SK-N-SH (cell line): ENCODE results near the gene WFDC12. TPM values are rescaled to one million over a fixed set of nuclear protein-coding genes. Genes with fewer than 3 reads are reported as not detected.

Source experiments
- CTCF ChIA-PET: fragments of 300-600, 350-600 bp; formaldehyde crosslinking; extraction: SDS; loops from one replicate; lab custom pipeline; 2021; lab: Yijun Ruan, JAX
- POLR2A ChIA-PET: fragments of 350-600 bp; sonication (Branson Sonifier 250); formaldehyde crosslinking; extraction: SDS; loops from one replicate; lab custom pipeline; 2020; ENCODE audit warnings: antibody characterized with exemption, inconsistent platforms; lab: Yijun Ruan, JAX
- DNase-seq: peaks from one replicate; pipeline ENCODE4 v3.0.0; 2012
- H2AFZ ChIP-seq: fragments of 200-600 bp; sonication (generic); 2 replicates; pipeline ENCODE4 v1.8.1; 2016; ENCODE audit warnings: antibody characterized with exemption, mild to moderate bottlenecking, low read depth
- H3F3A ChIP-seq: fragments of 200-600 bp; sonication (generic); replicated peaks from 2 replicates; pipeline ENCODE3; 2016; ENCODE audit warnings: antibody characterized with exemption, mild to moderate bottlenecking; ENCODE audit not compliant: insufficient read depth
- H3K27ac ChIP-seq, 2 experiments: fragments of 200-500 bp in 1 of 2; fragments of 200-600 bp in 1 of 2; sonication (Bioruptor generic) in 1 of 2; sonication (generic), shearing (Covaris generic) in 1 of 2; 2 replicates each; pipeline versions ENCODE4 v1.5.1 to v1.6.1; 2014 to 2016; ENCODE audit warnings: low read depth in 2 of 2, inconsistent platforms in 1 of 2, low read length in 1 of 2, mild to moderate bottlenecking in 1 of 2, mixed read lengths in 1 of 2
- H3K27me3 ChIP-seq: fragments of 200-600 bp; sonication (generic), shearing (Covaris generic); 2 replicates; pipeline ENCODE4 v1.6.1; 2016; ENCODE audit warnings: mixed run types; ENCODE audit not compliant: insufficient read depth
- H3K36me3 ChIP-seq, 2 experiments: fragments of 200-500 bp in 1 of 2; fragments of 200-600 bp in 1 of 2; sonication (Bioruptor generic) in 1 of 2; sonication (generic) in 1 of 2; replicated peaks in 1 of 2; 2 replicates each; pipeline versions ENCODE3 to v1.5.1; 2014 to 2016; ENCODE audit warnings: low read length in 1 of 2, mild to moderate bottlenecking in 1 of 2; ENCODE audit not compliant: insufficient read depth in 2 of 2, control insufficient read depth in 1 of 2
- H3K4me1 ChIP-seq, 2 experiments: fragments of 200-500 bp in 1 of 2; fragments of 200-600 bp in 1 of 2; sonication (Bioruptor generic) in 1 of 2; sonication (generic), shearing (Covaris generic) in 1 of 2; 2 replicates each; pipeline versions ENCODE4 v1.5.1 to v1.6.1; 2014 to 2016; ENCODE audit warnings: low read depth in 1 of 2, low read length in 1 of 2, mixed run types in 1 of 2; ENCODE audit not compliant: insufficient read depth in 2 of 2, control insufficient read depth in 1 of 2
- H3K4me2 ChIP-seq: fragments of 200-600 bp; sonication (generic), shearing (Covaris generic); 2 replicates; pipeline ENCODE4 v1.6.1; 2017; ENCODE audit warnings: mixed run types
- H3K4me3 ChIP-seq, 2 experiments: fragments of 200-500 bp in 1 of 2; fragments of 200-600 bp in 1 of 2; sonication (Bioruptor generic) in 1 of 2; sonication (generic), shearing (Covaris generic) in 1 of 2; 2 replicates each; pipeline versions ENCODE4 v1.5.1 to v1.8.1; 2014 to 2016; ENCODE audit warnings: low read depth in 2 of 2, inconsistent platforms in 1 of 2, low read length in 1 of 2, mild to moderate bottlenecking in 1 of 2, mixed read lengths in 1 of 2, moderate library complexity in 1 of 2
- H3K79me2 ChIP-seq: fragments of 200-600 bp; sonication (generic); 2 replicates; pipeline ENCODE4 v1.8.1; 2017; ENCODE audit warnings: mild to moderate bottlenecking; ENCODE audit not compliant: insufficient read depth
- H3K9ac ChIP-seq: fragments of 200-600 bp; sonication (generic); 2 replicates; pipeline ENCODE4 v1.6.1; 2017; ENCODE audit warnings: mixed run types
- H3K9me2 ChIP-seq: fragments of 200-600 bp; sonication (generic); 2 replicates; pipeline ENCODE4 v1.6.1; 2017; ENCODE audit warnings: mixed run types
- H3K9me3 ChIP-seq: fragments of 200-600 bp; sonication (generic); 2 replicates; pipeline ENCODE4 v1.6.1; 2017; ENCODE audit warnings: mixed run types, mild to moderate bottlenecking, moderate library complexity
- H4K20me1 ChIP-seq: fragments of 200-600 bp; sonication (generic); 2 replicates; pipeline ENCODE4 v1.6.1; 2017; ENCODE audit warnings: mild to moderate bottlenecking, mixed run types; ENCODE audit not compliant: insufficient read depth
- CTCF ChIP-seq: fragments of 200-600 bp; sonication (generic); IDR thresholded peaks from 2 replicates; pipeline ENCODE4 v1.6.1; 2017; ENCODE audit warnings: antibody characterized with exemption, mild to moderate bottlenecking, moderate library complexity
- EP300 ChIP-seq, 2 experiments: IDR thresholded peaks; 2 replicates each; pipeline versions ENCODE4 v1.4.0 to v1.6.1; 2012; ENCODE audit warnings: borderline replicate concordance in 1 of 2, low read depth in 1 of 2, low read length in 1 of 2
- FOSL2 ChIP-seq: IDR thresholded peaks from 2 replicates; pipeline ENCODE4 v1.4.0; 2012; ENCODE audit warnings: low read depth, mild to moderate bottlenecking, moderate library complexity, borderline replicate concordance
- FOXM1 ChIP-seq: IDR thresholded peaks from 2 replicates; pipeline ENCODE4 v1.4.0; 2012; ENCODE audit warnings: low read depth, mild to moderate bottlenecking
- MXI1 ChIP-seq: IDR thresholded peaks from 2 replicates; pipeline ENCODE4 v1.6.1; 2012; ENCODE audit warnings: mild to moderate bottlenecking, low read depth, low read length, improper control_type of control experiment
- RAD21 ChIP-seq: IDR thresholded peaks from 2 replicates; pipeline ENCODE4 v1.6.1; 2012; ENCODE audit warnings: mild to moderate bottlenecking, low read length
- RCOR1 ChIP-seq: fragments of 150-350 bp; IDR thresholded peaks from 2 replicates; pipeline ENCODE4 v1.6.1; 2017; ENCODE audit warnings: antibody characterized with exemption, low read length
- RXRA ChIP-seq: IDR thresholded peaks from 2 replicates; pipeline ENCODE4 v1.4.0; 2012; ENCODE audit warnings: low read depth, mild to moderate bottlenecking, borderline replicate concordance
- SMC3 ChIP-seq: IDR thresholded peaks from 2 replicates; pipeline ENCODE4 v1.6.1; 2012; ENCODE audit warnings: low read depth, low read length, improper control_type of control experiment
- TAF1 ChIP-seq: IDR thresholded peaks from 2 replicates; pipeline ENCODE4 v1.6.1; 2012; ENCODE audit warnings: low read depth, mild to moderate bottlenecking, low read length, moderate library complexity, borderline replicate concordance
- ZBTB33 ChIP-seq: IDR thresholded peaks from 2 replicates; pipeline ENCODE4 v1.4.0; 2012; ENCODE audit warnings: low read depth, borderline replicate concordance
- WGBS: methylation state at CpG from one replicate; pipeline ENCODE4 v1.1.6; 2017; ENCODE audit warnings: low lambda C conversion rate; 5-methylcytosine and 5-hydroxymethylcytosine counted together
- polyA plus RNA-seq, 3 experiments: library from polyadenylated mRNA; depleted of rRNA; stranded (reverse); fragments of >200 nt; gene quantifications; 2 replicates each; pipeline ENCODE4 v1.2.3, GENCODE V29; 2012
- TF ChIP-seq, protein P1 (sequence below): fragments of 150-350 bp; IDR thresholded peaks from 2 replicates; pipeline ENCODE4 v1.6.1; 2017; ENCODE audit warnings: antibody characterized with exemption, low read length, low read depth, borderline replicate concordance

WFDC12 gene
- polyA plus RNA-seq, 1 of the 3 experiments (the other 2 are of a cell fraction) = not detected

- no peaks in the 10 kb centered on the region for H3K9me2 ChIP-seq
- DNase-seq = no peak
- H3K4me3 ChIP-seq = no peak overlapping the region
- peaks cover 0 to 1% of the 10 kb centered on the region in 2 experiments; a peak in 1 of 4 replicates for H3K4me1 ChIP-seq
- H3K27ac ChIP-seq = no peak overlapping the region
- WGBS = 99% methylated on average over 3 of the region's 3 CpGs
- ChIA-PET CTCF (interaction anchor here (2.3 to 3.0 kb wide), 2 partner anchors 14 to 38 kb away, joined by 11 to 17 read pairs; no protein-coding TSS in a partner anchor), POLR2A (no interaction called here)
- no peak overlapping the region for H3K4me2 ChIP-seq
- H3F3A ChIP-seq = peaks cover 9% of the 10 kb centered on the region
- H2AFZ ChIP-seq = no peak overlapping the region
- no peaks in the 10 kb centered on the region for H3K27me3 ChIP-seq
- H4K20me1 ChIP-seq = no peaks in the 10 kb centered on the region
- H3K9me3 ChIP-seq = no peaks in the 10 kb centered on the region
- H3K79me2 ChIP-seq = no peaks in the 10 kb centered on the region
- no peak overlapping the region for H3K9ac ChIP-seq
- no peak for TF ChIP-seq EP300 (IDR thresholded peaks at IDR 0.05; ENCODE audit: borderline replicate concordance in 1 of 2, low read depth in 1 of 2, low read length in 1 of 2)
- H3K36me3 ChIP-seq = peaks cover 16 to 33% of the 10 kb centered on the region in 2 experiments
Observed at GRCh38 chr20:45082468-45082867, 41.8 kb downstream of the WFDC12 start.

DNA sequence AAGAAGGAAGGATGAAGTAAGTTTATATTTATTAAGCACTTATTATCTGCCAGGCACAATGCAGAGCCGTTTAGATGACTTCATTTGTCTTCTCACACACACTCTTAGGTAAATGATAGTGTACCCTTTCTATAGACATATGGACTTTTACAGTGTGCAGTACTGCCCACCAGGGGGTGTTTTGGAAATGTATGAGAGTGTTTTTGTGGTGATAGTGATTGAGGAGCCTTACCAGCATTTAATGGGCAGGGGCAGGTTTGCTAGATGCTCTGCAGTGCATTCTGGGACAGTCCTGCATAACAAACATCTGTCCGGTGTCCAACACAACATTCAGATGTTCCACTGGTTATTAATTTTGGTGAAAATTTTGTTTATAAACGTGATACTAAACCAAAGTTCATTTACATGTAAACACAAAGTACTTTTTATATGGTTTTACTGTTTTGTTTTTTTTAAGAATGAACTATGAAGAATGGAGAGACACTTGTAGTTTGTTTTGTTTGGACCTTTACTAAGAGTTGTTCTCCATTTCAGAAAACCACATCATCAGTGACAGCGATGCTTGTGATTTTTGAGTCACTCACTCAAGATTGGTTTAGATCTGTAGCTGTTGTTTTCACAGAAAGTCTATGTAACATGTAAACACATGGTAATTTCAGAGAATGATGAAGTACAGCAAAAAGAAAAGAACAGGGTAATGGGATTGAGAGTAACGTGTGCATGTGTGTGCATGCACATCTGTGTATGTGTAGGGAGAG, 43.2 kb downstream of the WFDC12 start:
- Histone ChIP-seq H3K9me2 (no peaks in the 10 kb centered on the region), H4K20me1 (no peaks in the 10 kb centered on the region), H3K4me3 (no peak overlapping the region), H3K27ac (no peak overlapping the region), H3F3A (no peaks in the 10 kb centered on the region), H3K27me3 (no peaks in the 10 kb centered on the region), H3K4me1 (no peaks in the 10 kb centered on the region), H3K9ac (no peak overlapping the region), H3K9me3 (no peaks in the 10 kb centered on the region), H2AFZ (no peak overlapping the region), H3K36me3 (peaks cover 21 to 41% of the 10 kb centered on the region in 2 experiments), H3K4me2 (no peak overlapping the region), H3K79me2 (no peaks in the 10 kb centered on the region)
- 82% methylated on average over 5 of the region's 5 CpGs for WGBS
- TF ChIP-seq CTCF (peak; percentile 59), RAD21 (no peak), RCOR1 (no peak), ZBTB33 (no peak), SMC3 (peak; percentile 6; the same call in 1 of the 2 replicates), FOSL2 (no peak), FOXM1 (no peak), RXRA (no peak), TAF1 (no peak), EP300 (IDR thresholded peaks at IDR 0.05; ENCODE audit: borderline replicate concordance in 1 of 2, low read depth in 1 of 2, low read length in 1 of 2) (no peak), MXI1 (no peak)
- TF ChIP-seq, protein P1, sequence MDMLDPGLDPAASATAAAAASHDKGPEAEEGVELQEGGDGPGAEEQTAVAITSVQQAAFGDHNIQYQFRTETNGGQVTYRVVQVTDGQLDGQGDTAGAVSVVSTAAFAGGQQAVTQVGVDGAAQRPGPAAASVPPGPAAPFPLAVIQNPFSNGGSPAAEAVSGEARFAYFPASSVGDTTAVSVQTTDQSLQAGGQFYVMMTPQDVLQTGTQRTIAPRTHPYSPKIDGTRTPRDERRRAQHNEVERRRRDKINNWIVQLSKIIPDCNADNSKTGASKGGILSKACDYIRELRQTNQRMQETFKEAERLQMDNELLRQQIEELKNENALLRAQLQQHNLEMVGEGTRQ = no peak
- DNase-seq = no peak
- CTCF ChIA-PET = no interaction called here
- POLR2A ChIA-PET = no interaction called here
